Measurements from ENCODE around the gene RORC. TPM values are rescaled to one million over a fixed set of nuclear protein-coding genes. Genes with fewer than 3 reads are reported as not detected.

The RORC gene
- total and polyA plus RNA-seq, 2 of the 8 experiments (the other 6 are each of a cell fraction or from before 2014, with no cell fraction given), result 0.44 to 0.54 TPM

DNA sequence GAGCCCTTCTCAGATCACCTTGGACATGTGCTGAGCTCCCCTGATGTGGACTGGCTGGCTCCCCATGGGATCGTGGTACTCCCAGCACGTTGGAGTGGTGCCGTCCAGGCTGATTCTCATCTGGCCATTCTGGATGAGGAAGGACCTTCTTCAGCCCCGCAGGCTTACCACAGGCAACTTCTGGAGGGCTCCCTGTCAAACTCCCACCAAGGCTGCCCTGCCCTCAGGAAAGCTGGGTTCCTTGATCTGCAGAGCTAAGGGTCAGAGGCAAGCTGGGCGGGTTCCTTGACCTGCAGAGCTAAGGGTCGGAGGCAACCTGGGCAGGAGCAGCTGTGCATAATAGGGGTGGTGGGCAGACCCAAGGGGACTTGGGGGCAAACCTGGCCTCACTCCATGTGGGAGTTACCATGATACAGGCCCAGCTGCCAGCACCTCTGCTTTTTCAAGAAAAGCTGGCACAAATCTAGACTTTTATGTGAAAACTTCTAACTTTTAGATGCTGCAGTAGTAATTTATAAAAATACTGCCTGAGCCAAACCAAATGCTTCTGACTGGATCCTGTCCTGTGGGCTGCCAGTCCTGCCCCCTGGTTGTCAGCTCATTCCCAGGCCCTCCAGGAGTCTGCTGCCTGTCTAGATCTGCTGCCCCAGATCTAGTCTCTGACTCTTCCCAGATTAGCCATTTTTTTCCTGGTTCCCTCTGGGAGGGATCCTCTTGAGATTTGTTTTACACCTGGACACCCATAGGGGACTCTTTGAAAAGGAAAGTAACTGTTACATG is 27.5 kb upstream of the RORC start:
- H3K4me2 ChIP-seq (ENCODE audit: insufficient read depth in 1 of 2, low read depth in 2 of 2, low read length in 2 of 2), result no peak overlapping the region
- no peak overlapping the region for H2AK5ac ChIP-seq (ENCODE audit: low read depth, low read length)
- no peak overlapping the region for H2BK15ac ChIP-seq (ENCODE audit: low read length)
- H4K8ac ChIP-seq (ENCODE audit: extremely low read depth, insufficient read depth, low read length), result no peak overlapping the region
- H3K9me3 ChIP-seq (ENCODE audit: insufficient read depth in 2 of 2, low read depth in 1 of 2, low read length in 1 of 2), result no peaks in the 10 kb centered on the region
- no peak overlapping the region for H2AFZ ChIP-seq (ENCODE audit: low read length)
- H2BK5ac ChIP-seq (ENCODE audit: low read depth, low read length), result no peak overlapping the region
- H4K91ac ChIP-seq (replicated peaks; ENCODE audit: insufficient read length, low read length), result no peak overlapping the region
- no peaks in the 10 kb centered on the region for H3K79me2 ChIP-seq (ENCODE audit: control insufficient read depth in 1 of 2, insufficient read depth in 2 of 2, low read length in 2 of 2)
- ChIA-PET POLR2A (ENCODE audit: partially characterized antibody) (interaction anchor here (2.0 kb wide), 1 partner anchor 13 kb away, joined by 4 read pairs; no protein-coding TSS in a partner anchor), CTCF (ENCODE audit: partially characterized antibody) (interaction anchor here (0.9 to 2.2 kb wide), 11 partner anchors 11 to 144 kb away, joined by 3 to 8 read pairs (median 3); partner anchors contain the start of gene RIIAD1)
- no peak overlapping the region for H3K14ac ChIP-seq (ENCODE audit: insufficient read length)
- no peak overlapping the region for H3K27ac ChIP-seq (ENCODE audit: low read depth, low read length)
- no peak overlapping the region for H3K56ac ChIP-seq (replicated peaks; ENCODE audit: insufficient read length, low read depth, low read length)
- peaks cover 22 to 60% (median 51%) of the 10 kb centered on the region in 4 experiments for H3K27me3 ChIP-seq (replicated peaks in 1 of 4; ENCODE audit: control insufficient read depth in 3 of 4, extremely low read depth in 1 of 4, insufficient read depth in 3 of 4, low read length in 3 of 4)
- peaks cover 8 to 16% (median 12%) of the 10 kb centered on the region in 4 experiments for H3K4me1 ChIP-seq (replicated peaks in 1 of 4; ENCODE audit: control insufficient read depth in 3 of 4, insufficient read depth in 4 of 4, low read length in 3 of 4)
- no peak overlapping the region for H3K4me3 ChIP-seq (ENCODE audit: extremely low read depth in 1 of 4, insufficient read depth in 2 of 4, low read depth in 3 of 4, low read length in 4 of 4)
- WGBS, 2 experiments (ENCODE audit: extremely low coverage in 1 of 2, insufficient coverage in 1 of 2, insufficient read length in 1 of 2, insufficient replicate concordance in 2 of 2, low coverage in 1 of 2, low lambda C conversion rate in 2 of 2, missing lambda C conversion rate in 1 of 2), result 88% methylated on average over 6 of the region's 6 CpGs; no CpG with 5 or more reads in 1 of the 2 experiments
- H3K36me3 ChIP-seq (ENCODE audit: control insufficient read depth in 2 of 4, insufficient read depth in 4 of 4, low read length in 3 of 4), result no peaks in the 10 kb centered on the region
- no peak overlapping the region for H2BK120ac ChIP-seq (replicated peaks; ENCODE audit: low read depth, low read length)
- H3K23ac ChIP-seq (ENCODE audit: insufficient read length), result no peak overlapping the region
- no peak overlapping the region for H4K5ac ChIP-seq (ENCODE audit: insufficient read length, low read depth, low read length)
- H3K4ac ChIP-seq (replicated peaks; ENCODE audit: insufficient read length, low read depth, low read length), result no peak overlapping the region
- no peak overlapping the region for H2BK12ac ChIP-seq (ENCODE audit: low read depth, low read length)
- FAIRE-seq (no peak), DNase-seq (ENCODE audit: low read depth in 1 of 2, low spot score in 2 of 2) (peak in 1 of 2 experiments; percentile 22)
- no peak overlapping the region for H3K9ac ChIP-seq (replicated peaks in 1 of 4; ENCODE audit: extremely low read depth in 1 of 4, low read depth in 3 of 4, low read length in 3 of 4)
- H2BK20ac ChIP-seq (ENCODE audit: low read length), result no peak overlapping the region
- H3K18ac ChIP-seq (ENCODE audit: extremely low read depth, low read length), result no peak overlapping the region
- peaks cover 4 to 8% of the 10 kb centered on the region in 2 experiments for H4K20me1 ChIP-seq (replicated peaks in 1 of 2; ENCODE audit: control insufficient read depth in 1 of 2, insufficient read depth in 2 of 2, low read length in 2 of 2)
- H3K23me2 ChIP-seq (ENCODE audit: low read depth, low read length), result peaks cover 2% of the 10 kb centered on the region; the same call in 1 of the 2 replicates
- H3K79me1 ChIP-seq (ENCODE audit: low read depth, low read length), result no peaks in the 10 kb centered on the region
- TF ChIP-seq POLR2AphosphoS5 (IDR thresholded peaks at IDR 0.05; ENCODE audit: low read depth, low read length), result no peak
- no peak for TF ChIP-seq CTCF (IDR thresholded peaks at IDR 0.05; ENCODE audit: control extremely low read depth in 1 of 3, insufficient read depth in 1 of 3, low read depth in 1 of 3, low read length in 3 of 3)
- no peak for TF ChIP-seq HDAC2 (IDR thresholded peaks at IDR 0.05; ENCODE audit: borderline replicate concordance in 1 of 2, low read depth in 2 of 2, low read length in 2 of 2)
- TF ChIP-seq TAF7 (optimal IDR thresholded peaks at IDR 0.05; ENCODE audit: borderline replicate concordance, low read depth, low read length), result no peak
- TF ChIP-seq SAP30 (IDR thresholded peaks at IDR 0.05; ENCODE audit: insufficient read depth, insufficient replicate concordance, low read length), result no peak
- no peak for TF ChIP-seq EP300 (IDR thresholded peaks at IDR 0.05; ENCODE audit: borderline replicate concordance in 1 of 2, low read depth in 2 of 2, low read length in 2 of 2)
- TF ChIP-seq ASH2L (IDR thresholded peaks at IDR 0.05; ENCODE audit: low read length), result no peak
- TF ChIP-seq TEAD4 (IDR thresholded peaks at IDR 0.05; ENCODE audit: low read depth, low read length), result no peak
- TF ChIP-seq JUND (IDR thresholded peaks at IDR 0.05; ENCODE audit: low read length), result no peak

Measured in H1 (cell line).